Left ventricle myocardium superior (tissue), 1 donor: ENCODE measurements around the gene PDXDC1. TPM values are rescaled to one million over a fixed set of nuclear protein-coding genes. Genes with fewer than 3 reads are reported as not detected.
"Not testable (repeated sequence)": the region's sequence is repeated elsewhere in the genome, so short reads cannot be mapped to it uniquely, and the experiment has no call there.

Experiments
- ATAC-seq: fragments of 200-7000 bp; cut with Tn5 transposase; one replicate; pipeline ENCODE4 v1.9.1; 2020; ENCODE audit warnings: mild to moderate bottlenecking, moderate library complexity
- DNase-seq: peaks from one replicate; pipeline ENCODE4 v3.0.0-alpha.2; 2020
- intact Hi-C: fragments of 100-400 bp; cut with micrococcal nuclease; formaldehyde crosslinking; loops from one replicate; pipeline ENCODE4 v1.11.0; 2022
- total RNA-seq: library from RNA; stranded (reverse); fragmentation: NEBNext Ultra II Directional; extraction: Animal tissue kit (Norgen Biotek cat#: 25700); gene quantifications from one replicate; pipeline ENCODE4 v1.2.1, GENCODE V29; 2021
- donor health status: DM: no; HTN: yes; CAD: no; lungs with severe emphysema.

PDXDC1 gene
- total RNA-seq, 1 donor from 2014 or later, result 82.0 TPM

DNA sequence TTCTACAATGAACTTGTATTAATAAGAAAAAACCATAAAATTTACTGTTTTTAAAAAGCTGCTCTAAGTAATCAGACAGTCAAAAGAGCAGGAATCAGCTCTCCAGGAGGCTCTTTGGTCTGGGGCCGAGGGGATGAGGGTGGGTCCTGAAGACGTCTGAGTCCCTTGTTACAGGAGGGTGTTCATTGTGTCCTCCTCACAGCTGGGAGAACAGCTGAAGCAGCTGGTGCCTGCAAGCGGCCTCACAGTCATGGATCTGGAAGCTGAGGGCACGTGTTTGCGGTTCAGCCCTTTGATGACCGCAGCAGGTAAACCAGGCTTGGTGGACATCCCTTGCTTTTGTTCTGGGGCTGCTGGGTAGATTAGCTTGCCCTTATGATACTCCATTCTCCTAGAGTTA lies 54.9 kb downstream of the PDXDC1 start:
- not testable (repeated sequence) for DNase-seq

DNA sequence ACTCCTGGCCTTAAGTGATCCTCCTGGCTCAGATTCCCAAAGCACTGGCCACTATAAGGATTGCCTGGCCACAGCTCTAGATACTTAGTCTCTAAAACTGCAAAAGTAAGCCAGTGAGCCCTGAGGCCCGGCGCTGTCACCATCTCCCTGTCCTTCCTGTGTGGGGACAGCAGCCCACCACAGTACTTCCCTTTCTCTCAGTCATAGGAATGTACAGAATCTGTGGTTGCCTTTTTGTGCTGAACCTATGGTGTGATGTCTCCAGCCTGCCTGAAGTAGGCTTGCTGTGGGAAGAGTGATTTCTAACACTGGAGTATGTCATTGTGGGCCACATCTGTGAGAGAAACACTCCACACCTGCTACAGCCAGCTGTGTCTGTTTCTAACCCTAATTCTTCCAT lies 56.4 kb downstream of the PDXDC1 start:
- ATAC-seq (no peak), DNase-seq (no peak)
- intact Hi-C loops, result no loop called here

More for the DNA sequence above, 54.9 kb downstream of the PDXDC1 start:
- ATAC-seq, intact Hi-C loops: not testable (repeated sequence)

DNA sequence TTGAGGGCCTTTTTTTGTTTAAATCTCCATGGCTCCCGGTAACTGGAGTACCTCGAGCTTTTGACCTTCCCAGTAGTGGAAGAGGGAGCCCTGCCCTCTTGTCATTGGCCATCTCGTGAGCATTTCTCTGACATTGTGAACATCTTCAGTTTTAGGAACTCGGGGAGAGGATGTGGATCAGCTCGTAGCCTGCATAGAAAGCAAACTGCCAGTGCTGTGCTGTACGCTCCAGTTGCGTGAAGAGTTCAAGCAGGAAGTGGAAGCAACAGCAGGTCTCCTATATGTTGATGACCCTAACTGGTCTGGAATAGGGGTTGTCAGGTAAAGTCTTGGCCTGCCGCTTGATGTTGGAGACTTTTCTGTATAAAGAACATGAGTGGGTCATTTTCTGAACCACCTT lies 56.8 kb downstream of the PDXDC1 start:
- ATAC-seq (no peak), DNase-seq (no peak)
- intact Hi-C loops, result no loop called here

DNA sequence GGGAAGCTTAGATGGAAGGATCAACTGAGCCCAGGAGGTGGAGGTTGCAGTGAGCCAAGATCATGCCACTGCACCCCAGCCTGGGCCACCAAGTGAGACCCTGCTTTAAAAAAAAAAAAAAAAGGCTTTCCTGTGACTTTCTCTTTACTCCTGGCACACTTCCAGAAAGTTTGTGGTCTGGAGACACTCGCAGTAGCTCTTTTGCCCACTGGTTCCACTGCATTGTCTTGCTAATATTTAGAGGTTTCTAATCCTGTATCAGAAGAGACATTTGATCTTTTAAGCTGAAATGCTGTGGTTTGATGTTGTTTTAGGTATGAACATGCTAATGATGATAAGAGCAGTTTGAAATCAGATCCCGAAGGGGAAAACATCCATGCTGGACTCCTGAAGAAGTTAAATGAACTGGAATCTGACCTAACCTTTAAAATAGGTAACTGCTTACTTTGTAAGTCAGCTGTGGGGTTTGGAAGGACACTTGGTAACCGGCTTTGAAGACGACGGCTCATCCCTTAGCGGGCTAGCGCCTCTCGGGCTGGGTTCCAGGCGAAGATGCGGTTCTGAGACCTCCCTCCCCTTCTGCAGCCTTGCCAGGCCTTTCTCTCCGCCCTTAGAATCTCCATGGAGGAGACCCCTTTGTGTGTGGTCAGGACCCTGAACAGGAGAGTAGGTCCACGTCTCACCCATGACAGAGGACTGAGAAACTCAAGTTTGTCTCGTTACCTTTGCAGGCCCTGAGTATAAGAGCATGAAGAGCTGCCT lies 57.9 kb downstream of the PDXDC1 start:
- ATAC-seq (no peak), DNase-seq (no peak)
- intact Hi-C loops, result no loop called here

DNA sequence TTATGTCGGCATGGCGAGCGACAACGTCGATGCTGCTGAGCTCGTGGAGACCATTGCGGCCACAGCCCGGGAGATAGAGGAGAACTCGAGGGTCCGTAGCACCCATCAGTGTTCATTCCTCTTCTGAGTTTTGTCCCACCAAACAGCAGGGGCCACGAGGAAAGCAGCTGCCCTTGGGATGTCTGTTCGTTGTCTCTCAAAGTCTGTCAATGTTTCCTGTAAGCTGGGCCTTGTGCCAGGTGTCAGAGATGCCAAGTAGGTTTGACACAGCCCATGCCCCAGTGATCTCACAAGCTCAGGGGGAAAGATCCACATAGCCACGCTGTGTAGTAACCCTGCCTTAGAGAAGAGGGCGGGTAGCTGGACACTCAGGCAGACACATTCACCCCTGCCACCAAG lies 58.5 kb downstream of the PDXDC1 start:
- intact Hi-C loops, result no loop called here
- DNase-seq (peak; percentile 80), ATAC-seq (peak; percentile 91)

DNA sequence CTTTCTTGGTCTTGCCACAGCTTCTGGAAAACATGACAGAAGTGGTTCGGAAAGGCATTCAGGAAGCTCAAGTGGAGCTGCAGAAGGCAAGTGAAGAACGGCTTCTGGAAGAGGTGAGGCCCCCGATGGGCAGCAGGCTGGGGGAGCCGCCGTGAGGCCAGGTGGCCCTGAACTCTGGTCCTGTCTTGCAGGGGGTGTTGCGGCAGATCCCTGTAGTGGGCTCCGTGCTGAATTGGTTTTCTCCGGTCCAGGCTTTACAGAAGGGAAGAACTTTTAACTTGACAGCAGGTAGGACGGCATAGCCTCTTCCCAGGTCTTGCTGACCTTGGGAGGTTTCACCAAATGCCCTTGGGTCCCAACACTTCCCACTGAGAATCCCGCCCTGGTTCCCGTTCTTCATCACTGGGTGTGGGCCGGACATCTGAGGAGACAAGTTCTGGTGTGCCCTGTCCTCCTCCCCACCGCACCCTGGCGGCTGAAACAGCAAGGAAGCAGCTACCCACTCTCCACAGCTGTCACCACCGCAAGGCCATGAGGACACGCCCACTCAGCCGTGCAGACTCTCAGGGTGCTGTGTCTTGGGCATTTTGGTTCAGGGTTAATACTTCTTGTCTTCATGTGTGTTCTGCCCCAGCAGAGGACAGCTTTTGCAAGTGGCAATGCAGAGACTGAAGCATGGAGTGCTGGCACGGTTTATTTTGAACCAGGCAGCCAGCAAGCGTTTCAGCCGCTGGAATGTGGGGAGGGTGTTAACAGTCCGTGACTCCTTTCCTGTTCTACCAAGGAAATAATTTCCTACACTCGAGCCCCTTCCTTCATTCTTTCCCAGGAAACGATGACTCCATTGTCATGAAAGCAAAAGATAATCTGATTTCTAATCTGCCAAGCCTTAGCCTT lies 59.7 kb downstream of the PDXDC1 start:
- intact Hi-C loops, result no loop called here
- peak; percentile 49 for DNase-seq
- peak; percentile 58 for ATAC-seq

DNA sequence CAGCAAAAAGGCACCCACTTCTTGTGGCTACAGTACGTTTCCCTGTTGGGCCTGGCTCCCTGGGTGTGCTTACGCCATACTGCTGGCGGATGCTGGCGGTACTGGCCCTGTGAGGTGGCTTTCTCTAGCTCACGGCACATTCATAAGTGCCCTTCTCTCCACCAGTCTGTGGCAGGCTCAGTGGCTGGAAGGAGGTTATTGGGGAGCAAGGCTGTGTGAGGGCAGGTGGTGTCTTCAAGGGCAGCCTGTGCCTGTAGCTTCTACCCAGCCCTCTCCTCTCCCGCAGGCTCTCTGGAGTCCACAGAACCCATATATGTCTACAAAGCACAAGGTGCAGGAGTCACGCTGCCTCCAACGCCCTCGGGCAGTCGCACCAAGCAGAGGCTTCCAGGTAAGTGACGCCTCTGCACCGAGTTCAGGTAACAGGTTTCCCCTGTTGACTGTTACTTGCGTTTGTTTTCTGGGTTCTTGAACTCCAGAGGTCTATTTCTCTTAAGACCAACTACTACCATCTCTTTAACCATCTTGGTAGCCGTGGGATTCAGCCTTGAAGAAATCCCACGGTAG lies 60.4 kb downstream of the PDXDC1 start:
- ATAC-seq (no peak), DNase-seq (no peak)
- intact Hi-C loops, result no loop called here

DNA sequence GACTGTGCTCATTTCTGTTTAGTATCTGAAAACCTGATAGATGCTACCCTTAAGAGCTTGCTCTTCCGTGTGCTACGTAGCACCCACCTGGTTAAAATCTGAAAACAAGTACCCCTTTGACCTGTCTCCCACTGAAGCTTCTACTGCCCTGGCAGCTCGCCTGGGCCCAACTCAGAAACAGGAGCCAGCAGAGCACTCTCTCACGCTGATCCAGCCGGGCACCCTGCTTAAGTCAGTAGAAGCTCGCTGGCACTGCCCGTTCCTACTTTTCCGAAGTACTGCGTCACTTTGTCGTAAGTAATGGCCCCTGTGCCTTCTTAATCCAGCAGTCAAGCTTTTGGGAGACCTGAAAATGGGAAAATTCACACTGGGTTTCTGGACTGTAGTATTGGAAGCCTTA lies 62.2 kb downstream of the PDXDC1 start:
- intact Hi-C loops, result no loop called here
- no peak for DNase-seq

DNA sequence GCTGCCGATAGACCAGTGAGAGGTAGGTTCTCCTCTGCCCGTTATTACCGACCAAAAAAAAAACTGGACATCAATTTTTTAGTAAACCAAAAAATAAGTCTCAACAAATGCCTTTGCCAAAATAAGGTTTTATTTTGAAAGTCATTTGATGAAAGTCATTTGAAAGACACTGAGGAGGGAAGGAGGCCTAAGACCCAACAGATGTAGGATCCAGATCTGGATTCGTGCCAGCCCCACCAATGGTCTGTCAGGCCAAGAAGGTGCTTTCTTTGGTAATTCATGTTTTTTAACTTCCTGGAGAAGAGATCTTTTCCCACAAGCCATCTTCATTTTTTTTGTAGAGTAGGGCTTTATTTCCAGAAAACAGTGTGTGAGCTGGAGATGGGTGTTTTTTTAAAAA lies 62.9 kb downstream of the PDXDC1 start:
- ATAC-seq (no peak), DNase-seq (no peak)
- intact Hi-C loops, result no loop called here

More for the DNA sequence above, 62.2 kb downstream of the PDXDC1 start:
- ATAC-seq, result no peak

DNA sequence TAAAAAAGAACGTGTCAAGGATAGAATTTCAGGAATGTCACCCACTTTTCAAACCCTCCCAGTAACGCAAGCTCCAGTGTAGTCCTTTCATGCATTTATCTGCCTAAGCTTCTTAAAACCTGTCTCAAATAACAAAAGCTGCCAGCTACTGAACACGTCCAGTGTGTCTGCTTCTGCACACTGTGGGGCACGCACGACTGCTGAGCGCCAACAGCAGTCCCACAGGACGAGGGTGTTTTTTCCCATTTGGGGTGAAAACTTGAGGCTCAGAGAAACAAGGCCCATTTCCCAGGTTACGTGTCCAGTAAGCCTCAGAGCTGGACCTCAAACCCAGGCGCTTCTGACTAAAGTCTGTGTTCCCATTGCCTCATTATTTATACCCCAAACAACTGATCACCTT lies 63.9 kb downstream of the PDXDC1 start:
- intact Hi-C loops, result no loop called here
- DNase-seq (no peak), ATAC-seq (no peak)

DNA sequence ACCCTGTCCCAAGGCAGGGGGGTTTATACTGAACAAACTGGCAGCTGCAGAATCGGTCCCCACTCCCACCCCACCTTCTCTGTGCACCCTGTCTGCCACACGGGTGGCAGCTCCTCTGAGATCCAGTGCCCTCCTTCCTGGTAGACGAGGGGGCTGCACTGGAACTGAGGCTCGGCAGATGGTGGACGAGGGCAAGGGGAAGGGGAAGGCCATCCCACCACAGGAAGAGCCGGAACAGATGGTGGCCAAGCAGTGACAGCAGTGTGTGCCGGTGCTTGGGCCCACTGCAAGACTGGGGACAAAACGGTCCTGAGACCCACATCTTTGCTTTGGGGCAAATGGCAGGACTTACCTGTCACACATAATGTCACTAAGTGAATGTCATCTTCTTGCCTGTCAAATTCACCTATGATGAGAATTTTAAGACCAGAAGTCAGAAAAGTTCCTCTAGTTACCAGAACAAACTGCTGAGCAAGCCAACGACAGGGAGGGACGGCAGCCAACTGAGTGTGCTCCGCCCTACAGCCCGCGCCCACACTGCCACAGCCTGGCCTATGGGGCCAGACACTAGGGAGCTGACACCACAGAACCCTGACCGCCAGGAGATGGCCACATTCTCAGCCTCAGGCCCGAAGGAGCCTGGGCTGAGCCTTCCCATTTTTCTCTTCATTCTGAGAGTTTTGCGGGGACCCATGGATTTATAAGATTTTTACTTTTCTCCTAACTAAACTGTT lies 66.6 kb downstream of the PDXDC1 start:
- ATAC-seq, result peak; percentile 98
- intact Hi-C loops, result no loop called here
- peak; percentile 89 for DNase-seq

DNA sequence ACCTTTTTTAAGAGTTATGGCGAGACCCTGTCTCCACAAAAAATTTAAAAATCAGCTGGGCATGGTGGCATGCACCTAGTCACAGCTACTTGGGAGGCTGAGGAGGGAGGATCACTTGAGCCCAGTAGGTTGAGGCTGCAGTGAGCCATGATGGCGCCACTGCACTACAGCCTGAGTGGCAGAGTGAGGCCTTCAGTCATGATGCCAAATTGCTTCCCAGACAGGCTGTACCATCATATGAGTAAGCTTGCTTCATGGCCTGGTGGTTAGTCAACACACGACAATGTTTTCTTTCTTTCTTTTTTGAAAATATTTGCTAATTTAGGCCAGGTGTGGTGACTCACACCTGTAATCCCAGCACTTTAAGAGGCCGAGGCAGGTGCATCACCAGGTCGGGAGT lies 68.5 kb downstream of the PDXDC1 start:
- intact Hi-C loops, result no loop called here
- DNase-seq (no peak), ATAC-seq (no peak)

DNA sequence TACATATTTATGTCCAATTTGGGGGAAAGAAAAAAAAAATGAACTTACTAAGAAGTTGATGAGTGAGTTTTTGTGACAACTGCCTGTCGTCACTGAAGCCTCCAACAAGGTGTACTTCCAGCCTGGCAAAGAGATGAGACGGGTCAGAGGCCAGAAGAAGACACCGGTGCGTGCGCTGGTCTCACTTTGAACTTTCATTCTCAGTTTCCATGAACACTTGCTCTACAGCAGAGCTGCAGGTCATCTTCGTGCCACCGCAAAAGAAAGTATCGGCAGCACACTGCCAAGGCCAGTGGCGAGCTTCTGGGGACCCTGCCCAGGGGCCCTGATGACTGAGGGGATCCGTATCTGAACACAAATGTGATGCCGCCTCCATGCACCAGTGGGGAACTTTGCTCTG lies 69.5 kb downstream of the PDXDC1 start:
- DNase-seq, result no peak
- intact Hi-C loops, result no loop called here
- no peak for ATAC-seq

DNA sequence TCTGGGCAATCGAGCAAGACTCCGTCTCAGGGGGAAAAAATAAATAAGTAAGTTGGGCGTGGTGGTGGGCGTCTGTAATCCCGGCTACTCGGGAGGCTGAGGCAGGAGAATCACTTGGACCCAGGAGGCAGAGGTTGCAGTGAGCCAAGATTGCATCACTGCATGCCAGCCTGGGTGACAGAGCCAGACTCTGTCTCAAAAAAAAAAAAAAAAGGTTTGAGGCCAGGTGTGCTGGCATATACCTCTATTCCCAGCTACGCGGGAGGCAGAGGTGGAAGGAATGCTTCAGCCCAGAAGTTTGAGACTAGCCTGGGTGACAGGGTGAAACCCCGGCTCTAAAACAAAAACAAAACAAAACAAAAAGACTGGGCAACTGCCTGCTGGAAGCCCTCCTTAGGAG lies 70.4 kb downstream of the PDXDC1 start:
- DNase-seq, ATAC-seq, intact Hi-C loops: not testable (repeated sequence)

DNA sequence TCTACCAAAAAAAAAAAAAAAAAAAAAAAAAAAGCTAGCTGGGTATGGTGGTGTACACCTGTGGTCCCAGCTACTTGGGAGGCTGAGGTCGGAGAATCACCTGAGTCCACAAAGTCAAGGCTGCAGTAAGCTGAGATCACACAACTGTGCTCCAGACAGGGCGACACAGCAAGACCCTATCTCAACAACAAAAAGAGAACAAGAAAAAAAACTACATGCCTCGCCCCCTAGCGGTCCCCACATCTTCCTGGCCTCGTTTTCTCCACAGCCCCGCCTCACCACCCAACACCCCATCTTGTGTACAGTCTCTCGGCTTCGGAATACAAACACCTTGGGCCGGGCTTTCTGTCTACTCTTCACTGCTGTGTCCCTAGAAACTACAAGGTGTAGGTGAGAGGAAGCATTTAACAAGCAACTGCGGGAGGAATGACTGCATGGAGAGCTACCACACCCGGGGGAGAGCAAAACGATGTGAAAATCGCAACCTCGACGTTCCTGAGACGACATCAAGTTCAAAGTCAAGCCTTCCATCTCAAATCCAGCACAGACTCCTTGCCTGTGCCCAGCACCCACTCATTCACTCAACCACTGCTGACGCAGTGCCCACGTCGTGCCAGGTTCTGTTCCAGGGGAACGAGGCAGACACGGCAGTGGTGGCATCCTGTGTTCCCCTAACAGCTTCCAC lies 72.0 kb downstream of the PDXDC1 start:
- no peak for ATAC-seq
- intact Hi-C loops, result no loop called here
- DNase-seq, result no peak

DNA sequence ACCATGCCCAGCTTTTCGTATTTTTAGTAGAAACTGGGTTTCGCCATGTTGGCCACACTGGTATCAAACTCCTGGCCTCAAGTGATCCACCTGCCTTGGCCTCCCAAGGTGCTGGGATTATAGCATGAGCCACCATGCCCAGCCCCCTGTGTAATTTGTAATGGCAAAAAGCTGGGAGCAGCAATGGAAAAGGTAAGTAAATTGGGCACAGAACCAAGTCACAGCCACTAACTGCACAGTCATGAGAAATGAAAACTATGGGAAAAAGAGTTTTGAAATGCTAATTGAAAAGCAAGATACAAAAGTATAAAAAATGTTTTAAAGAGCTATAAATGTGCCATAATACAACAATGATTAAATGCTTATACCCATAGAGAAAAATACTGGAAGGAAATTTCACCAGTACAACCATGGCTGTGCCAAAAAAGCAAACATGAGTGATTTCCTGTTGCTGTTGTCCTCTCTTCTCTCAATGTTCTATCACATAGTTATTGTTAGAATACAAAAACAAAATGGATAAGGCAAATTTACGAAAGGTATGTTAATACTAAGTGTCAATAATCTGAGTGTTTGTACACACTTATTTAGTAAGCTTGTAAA lies 74.9 kb downstream of the PDXDC1 start:
- ATAC-seq, result no peak
- no peak for DNase-seq
- intact Hi-C loops, result no loop called here

DNA sequence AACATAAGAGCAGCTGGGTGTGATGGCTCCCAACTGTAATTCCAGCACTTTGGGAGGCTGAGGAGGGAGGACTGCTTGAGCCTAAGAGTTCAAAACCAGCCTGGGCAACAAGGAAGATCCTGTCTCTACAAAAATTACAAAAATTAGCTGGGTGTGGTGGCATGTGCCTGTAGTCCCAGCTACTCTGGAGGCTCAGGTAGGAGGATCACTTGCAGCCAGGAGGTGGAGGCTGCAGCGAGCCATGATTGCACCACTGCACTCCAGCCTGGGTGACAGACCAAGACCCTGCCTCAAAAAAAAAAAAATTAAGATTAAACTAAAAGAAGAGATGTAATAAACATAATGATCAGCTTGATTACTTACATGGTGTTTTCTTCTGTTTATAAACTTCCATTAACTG lies 75.6 kb downstream of the PDXDC1 start:
- DNase-seq, ATAC-seq: not testable (repeated sequence)

DNA sequence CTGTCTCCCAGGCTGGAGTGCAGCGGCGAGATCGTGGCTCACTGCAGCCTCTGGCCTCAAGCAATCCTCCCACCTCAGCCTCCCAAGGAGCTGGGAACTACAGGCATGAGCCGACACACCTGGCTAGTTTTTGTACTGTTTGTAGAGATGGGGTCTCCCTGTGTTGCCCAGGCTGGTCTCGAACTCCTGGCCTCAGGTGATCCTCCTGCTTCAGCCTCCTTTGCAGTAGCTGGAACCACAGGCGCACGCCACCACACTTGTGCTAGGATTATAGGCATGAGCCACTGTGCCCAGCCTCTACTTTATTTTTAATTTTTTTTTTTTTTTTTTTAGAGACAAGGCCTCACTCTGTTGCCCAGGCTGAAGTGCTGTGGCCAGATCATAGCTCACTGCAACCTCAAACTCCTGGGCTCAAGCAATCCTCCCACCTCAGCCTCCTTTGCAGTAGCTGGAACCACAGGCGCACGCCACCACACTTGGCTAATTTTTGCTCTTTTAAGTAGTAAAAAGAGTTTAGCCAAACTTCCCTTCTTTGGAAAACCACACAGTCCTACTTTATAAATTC lies 76.6 kb downstream of the PDXDC1 start:
- no peak for ATAC-seq
- intact Hi-C loops, result no loop called here
- no peak for DNase-seq

More for the DNA sequence above, 75.6 kb downstream of the PDXDC1 start:
- intact Hi-C loops, result not testable (repeated sequence)
